ENCODE results near the gene OPRPN.

The OPRPN gene

GRCh38 chr4:70449220-70449619, 51.5 kb downstream of the OPRPN start:
- H3K27me3 ChIP-seq (ENCODE audit: control insufficient read depth in 3 of 3, insufficient read depth in 3 of 3, low read depth in 1 of 3, low read length in 3 of 3): no peaks in the 10 kb centered on the region

DNA sequence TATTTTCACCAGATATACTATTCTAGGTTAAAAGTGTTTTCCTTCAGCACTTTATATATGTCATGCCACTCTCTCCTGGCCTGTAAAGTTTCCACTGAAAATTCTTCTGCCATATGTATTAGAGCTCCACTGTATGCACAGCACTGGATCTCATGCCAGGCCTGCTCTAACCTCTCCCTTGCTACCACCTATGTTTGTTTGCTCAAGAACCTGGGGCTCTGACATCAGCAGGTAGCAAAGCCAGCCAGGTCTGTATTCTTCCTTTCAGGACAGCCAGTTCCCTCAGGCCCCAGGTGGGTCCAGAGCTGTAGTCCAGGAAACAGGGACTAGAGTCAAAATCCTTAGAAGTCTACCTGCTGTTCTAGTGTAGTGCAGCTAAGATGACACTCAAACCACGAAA, 55.2 kb downstream of the OPRPN start:
- Histone ChIP-seq H2AK5ac (ENCODE audit: low read depth, low read length) (no peak overlapping the region), H2BK120ac (ENCODE audit: low read depth, low read length) (no peak overlapping the region), H3K18ac (ENCODE audit: low read length) (no peak overlapping the region), H4K8ac (ENCODE audit: low read depth, low read length) (no peak overlapping the region), H3K23ac (ENCODE audit: low read depth, low read length, poor library complexity) (no peak overlapping the region), H3K14ac (ENCODE audit: low read length) (no peak overlapping the region), H3K27me3 (ENCODE audit: control insufficient read depth in 3 of 3, insufficient read depth in 3 of 3, low read depth in 1 of 3, low read length in 3 of 3) (no peaks in the 10 kb centered on the region), H3K4me1 (ENCODE audit: control insufficient read depth in 2 of 2, insufficient read depth in 1 of 2, low read depth in 1 of 2, low read length in 2 of 2) (no peaks in the 10 kb centered on the region), H2BK5ac (ENCODE audit: low read length) (no peak overlapping the region), H3K36me3 (replicated peaks in 1 of 2; ENCODE audit: control insufficient read depth in 2 of 2, insufficient read depth in 2 of 2, low read length in 2 of 2) (no peaks in the 10 kb centered on the region), H2BK12ac (ENCODE audit: low read length) (no peak overlapping the region), H3K4me2 (ENCODE audit: insufficient read depth, low read length, poor library complexity, severe bottlenecking) (no peak overlapping the region), H4K91ac (ENCODE audit: low read depth, low read length, poor library complexity) (no peak overlapping the region), H3K27ac (replicated peaks; ENCODE audit: low read length) (no peak overlapping the region), H2AFZ (ENCODE audit: low read length) (no peak overlapping the region), H3K4ac (ENCODE audit: low read length) (no peak overlapping the region), H3K4me3 (ENCODE audit: low read length in 2 of 2) (no peak overlapping the region), H3K79me1 (ENCODE audit: low read depth, low read length) (no peaks in the 10 kb centered on the region), H2BK15ac (ENCODE audit: low read length) (no peak overlapping the region), H3K9ac (ENCODE audit: low read depth, low read length, poor library complexity) (no peak overlapping the region), H3K9me3 (replicated peaks in 1 of 2; ENCODE audit: control insufficient read depth in 2 of 2, insufficient read depth in 1 of 2, low read depth in 1 of 2, low read length in 2 of 2) (no peaks in the 10 kb centered on the region)
- no CpG with 5 or more reads among the region's 1 CpG for WGBS, 2 donors (ENCODE audit: extremely low coverage in 2 of 2, insufficient read length in 2 of 2, insufficient replicate concordance in 1 of 2)
- DNase-seq (ENCODE audit: low spot score): no peak

More at GRCh38 chr4:70449220-70449619, 51.5 kb downstream of the OPRPN start:
- H2BK120ac ChIP-seq (ENCODE audit: low read depth, low read length): no peak overlapping the region
- no peak overlapping the region for H4K91ac ChIP-seq (ENCODE audit: low read depth, low read length, poor library complexity)
- no peak overlapping the region for H3K4me3 ChIP-seq (ENCODE audit: low read length in 2 of 2)
- no peak overlapping the region for H3K4ac ChIP-seq (ENCODE audit: low read length)
- H2AK5ac ChIP-seq (ENCODE audit: low read depth, low read length): no peak overlapping the region
- no peaks in the 10 kb centered on the region for H3K9me3 ChIP-seq (replicated peaks in 1 of 2; ENCODE audit: control insufficient read depth in 2 of 2, insufficient read depth in 1 of 2, low read depth in 1 of 2, low read length in 2 of 2)
- H3K4me2 ChIP-seq (ENCODE audit: insufficient read depth, low read length, poor library complexity, severe bottlenecking): no peak overlapping the region
- H4K8ac ChIP-seq (ENCODE audit: low read depth, low read length): no peak overlapping the region
- H2AFZ ChIP-seq (ENCODE audit: low read length): no peak overlapping the region
- no peak overlapping the region for H3K14ac ChIP-seq (ENCODE audit: low read length)
- H2BK12ac ChIP-seq (ENCODE audit: low read length): no peak overlapping the region
- no peak overlapping the region for H2BK5ac ChIP-seq (ENCODE audit: low read length)
- H2BK15ac ChIP-seq (ENCODE audit: low read length): no peak overlapping the region
- H3K36me3 ChIP-seq (replicated peaks in 1 of 2; ENCODE audit: control insufficient read depth in 2 of 2, insufficient read depth in 2 of 2, low read length in 2 of 2): no peaks in the 10 kb centered on the region
- H3K27ac ChIP-seq (replicated peaks; ENCODE audit: low read length): no peak overlapping the region
- no peak overlapping the region for H3K23ac ChIP-seq (ENCODE audit: low read depth, low read length, poor library complexity)
- H3K9ac ChIP-seq (ENCODE audit: low read depth, low read length, poor library complexity): no peak overlapping the region
- H3K18ac ChIP-seq (ENCODE audit: low read length): no peak overlapping the region
- WGBS, 2 donors (ENCODE audit: extremely low coverage in 2 of 2, insufficient read length in 2 of 2, insufficient replicate concordance in 1 of 2): no CpG with 5 or more reads among the region's 3 CpGs
- no peaks in the 10 kb centered on the region for H3K4me1 ChIP-seq (ENCODE audit: control insufficient read depth in 2 of 2, insufficient read depth in 1 of 2, low read depth in 1 of 2, low read length in 2 of 2)
- H3K79me1 ChIP-seq (ENCODE audit: low read depth, low read length): no peaks in the 10 kb centered on the region
- no peak for DNase-seq (ENCODE audit: low spot score)
